HepG2 (cell line): ENCODE results near the gene BSN. TPM values are rescaled to one million over a fixed set of nuclear protein-coding genes. Genes with fewer than 3 reads are reported as not detected.

ENCODE experiments used
- FOXO1 ChIP-seq: sonication (generic); formaldehyde crosslinking; IDR thresholded peaks from 2 replicates; pipeline ENCODE4 v1.4.0; 2020; ENCODE audit warnings: missing genetic modification reagents
- GATAD1 ChIP-seq: IDR thresholded peaks from 2 replicates; pipeline ENCODE4 v1.6.1; 2016; ENCODE audit warnings: missing genetic modification reagents, missing compliant biosample characterization
- HNRNPL ChIP-seq: fragments of 200-400 bp; formaldehyde crosslinking; IDR thresholded peaks from 2 replicates; pipeline ENCODE4 v1.6.1; 2017; ENCODE audit warnings: mild to moderate bottlenecking, low read depth, low read length
- HOXA3 ChIP-seq: sonication (generic); formaldehyde crosslinking; IDR thresholded peaks from 2 replicates; pipeline ENCODE4 v1.5.0; 2020; ENCODE audit warnings: missing genetic modification reagents
- IRF2 ChIP-seq: IDR thresholded peaks from 2 replicates; pipeline ENCODE4 v1.6.1; 2018; ENCODE audit warnings: missing genetic modification reagents, missing compliant biosample characterization
- POLR2G ChIP-seq: fragments of 200-400 bp; formaldehyde crosslinking; IDR thresholded peaks from 2 replicates; pipeline ENCODE4 v1.6.1; 2018; ENCODE audit warnings: mild to moderate bottlenecking, low read depth, low read length, moderate library complexity
- RBAK ChIP-seq: sonication (generic); formaldehyde crosslinking; IDR thresholded peaks from 2 replicates; pipeline ENCODE4 v1.5.1; 2020; ENCODE audit warnings: mild to moderate bottlenecking, missing genetic modification reagents
- SNAPC4 ChIP-seq: sonication (generic); formaldehyde crosslinking; IDR thresholded peaks from 2 replicates; pipeline ENCODE4 v1.4.0; 2020; ENCODE audit warnings: mild to moderate bottlenecking, missing genetic modification reagents
- THRA ChIP-seq: sonication (generic); formaldehyde crosslinking; IDR thresholded peaks from 2 replicates; pipeline ENCODE4 v1.4.0; 2020; ENCODE audit warnings: missing genetic modification reagents, borderline replicate concordance
- TSC22D2 ChIP-seq: sonication (generic); formaldehyde crosslinking; IDR thresholded peaks from 2 replicates; pipeline ENCODE4 v1.5.1; 2020; ENCODE audit warnings: missing genetic modification reagents, mild to moderate bottlenecking, borderline replicate concordance
- USF2 ChIP-seq, 2 experiments: sonication (generic) in 1 of 2; formaldehyde crosslinking in 1 of 2; IDR thresholded peaks; 2 replicates each; pipeline versions ENCODE4 v1.5.1 to v1.6.1; 2011 to 2020; ENCODE audit warnings: borderline replicate concordance in 1 of 2, low read depth in 1 of 2, low read length in 1 of 2, mild to moderate bottlenecking in 1 of 2, missing genetic modification reagents in 1 of 2, moderate library complexity in 1 of 2
- ZNF136 ChIP-seq: sonication (generic); formaldehyde crosslinking; IDR thresholded peaks from 2 replicates; pipeline ENCODE4 v1.8.1; 2022; ENCODE audit warnings: low read depth, mild to moderate bottlenecking, moderate library complexity, missing genetic modification reagents
- ZNF263 ChIP-seq: sonication (generic); formaldehyde crosslinking; IDR thresholded peaks from 2 replicates; pipeline ENCODE4 v1.4.0; 2020; ENCODE audit warnings: missing genetic modification reagents
- ZNF530 ChIP-seq: sonication (generic); formaldehyde crosslinking; IDR thresholded peaks from 2 replicates; pipeline ENCODE4 v1.5.0; 2020; ENCODE audit warnings: low read depth, mild to moderate bottlenecking, missing genetic modification reagents
- ZNF550 ChIP-seq: sonication (generic); formaldehyde crosslinking; IDR thresholded peaks from 2 replicates; pipeline ENCODE4 v1.4.0; 2020; ENCODE audit warnings: mild to moderate bottlenecking, missing genetic modification reagents, borderline replicate concordance
- ZNF556 ChIP-seq: sonication (generic); formaldehyde crosslinking; IDR thresholded peaks from 2 replicates; pipeline ENCODE4 v1.4.0; 2020; ENCODE audit warnings: mild to moderate bottlenecking, missing genetic modification reagents, borderline replicate concordance
- ZNF619 ChIP-seq: sonication (generic); formaldehyde crosslinking; IDR thresholded peaks from 2 replicates; pipeline ENCODE4 v1.4.0; 2020; ENCODE audit warnings: mild to moderate bottlenecking, missing genetic modification reagents
- ZSCAN5A ChIP-seq: sonication (generic); formaldehyde crosslinking; IDR thresholded peaks from 2 replicates; pipeline ENCODE4 v1.8.0; 2022; ENCODE audit warnings: mild to moderate bottlenecking, missing genetic modification reagents, borderline replicate concordance
- polyA plus RNA-seq, 8 experiments: library from polyadenylated mRNA; depleted of rRNA in 3 of 8; stranded (reverse) in 7 of 8; unstranded in 1 of 8; fragments of >200 nt; fragmentation: Illumina TruSeq in 4 of 8; extraction: Trizol in 4 of 8; gene quantifications; 2 replicates each; pipeline versions ENCODE4 v1.2.1 to v1.2.3, GENCODE V29; 2011 to 2016; ENCODE audit warnings: low read depth in 4 of 8, missing spikeins in 1 of 8, mixed read lengths in 1 of 8; ENCODE audit not compliant: insufficient read depth in 1 of 8
- total RNA-seq, 5 experiments: library from RNA; depleted of rRNA; stranded (reverse); fragments of >200 nt; fragmentation: Illumina TruSeq; extraction: Trizol; gene quantifications; 2 replicates each; pipeline ENCODE4 v1.2.3, GENCODE V29; 2016; ENCODE audit warnings: low read depth in 1 of 5

The BSN gene
- total and polyA plus RNA-seq, 2 of the 13 experiments (the other 11 are each of a cell fraction or from before 2014, with no cell fraction given), result 0.42 to 0.86 TPM

GRCh38 chr3:49665822-49666519 is 111.7 kb downstream of the BSN start (continued):
- TF ChIP-seq THRA (CRISPR knock-in tag), result peak; percentile 44; the same call in 1 of the 2 replicates
- TF ChIP-seq HOXA3 (CRISPR knock-in tag), result peak; percentile 46; the same call in 1 of the 2 replicates
- TF ChIP-seq ZNF619 (CRISPR knock-in tag), result 0 out of 2 replicates have a peak, but pooled peaks have one; percentile 53
- no peak for TF ChIP-seq SNAPC4 (CRISPR knock-in tag)
- no peak for TF ChIP-seq RBAK (CRISPR knock-in tag)
- TF ChIP-seq IRF2 (CRISPR knock-in tag), result no peak
- TF ChIP-seq ZNF550 (CRISPR knock-in tag), result no peak
- TF ChIP-seq ZNF136 (CRISPR knock-in tag), result no peak
- no peak for TF ChIP-seq FOXO1 (CRISPR knock-in tag)
- TF ChIP-seq USF2 (IDR thresholded peaks at IDR 0.05; ENCODE audit: low read depth, low read length), result no peak
- no peak for TF ChIP-seq USF2 (CRISPR knock-in tag; IDR thresholded peaks at IDR 0.05; ENCODE audit: borderline replicate concordance)
- TF ChIP-seq GATAD1, result 0 out of 2 replicates have a peak, but pooled peaks have one; percentile 13
- TF ChIP-seq ZSCAN5A (CRISPR knock-in tag), result no peak
- TF ChIP-seq POLR2G, result no peak; the same call in 1 of the 2 replicates
- no peak for TF ChIP-seq ZNF556 (CRISPR knock-in tag)
- TF ChIP-seq TSC22D2 (CRISPR knock-in tag), result no peak
- 0 out of 2 replicates have a peak, but pooled peaks have one; percentile 27 for TF ChIP-seq HNRNPL
- no peak for TF ChIP-seq ZNF530
- peak; percentile 89 for TF ChIP-seq ZNF263 (CRISPR knock-in tag)
